H9 (cell line): ENCODE data around the gene CDH18. TPM values are rescaled to one million over a fixed set of nuclear protein-coding genes. Genes with fewer than 3 reads are reported as not detected.

Source experiments
- DNase-seq: peaks from one replicate; pipeline ENCODE4 v3.0.0-alpha.2; 2017
- H2AFZ ChIP-seq: one replicate; pipeline ENCODE4 v1.6.1; 2013; ENCODE audit warnings: mild to moderate bottlenecking, low read length, control low read depth, moderate library complexity
- H2AK5ac ChIP-seq: 2 replicates; pipeline ENCODE4 v1.6.1; 2013; ENCODE audit warnings: low read length, control low read depth, mixed read lengths; ENCODE audit not compliant: insufficient read length
- H2BK120ac ChIP-seq: one replicate; pipeline ENCODE4 v1.6.1; 2013; ENCODE audit warnings: low read depth, mild to moderate bottlenecking, low read length, control low read depth, inconsistent platforms; ENCODE audit not compliant: poor library complexity, severe bottlenecking
- H2BK12ac ChIP-seq: 2 replicates; pipeline ENCODE4 v1.6.1; 2013; ENCODE audit warnings: low read length, control low read depth, mixed read lengths, low read depth; ENCODE audit not compliant: insufficient read length
- H2BK15ac ChIP-seq: 2 replicates; pipeline ENCODE4 v1.6.1; 2013; ENCODE audit warnings: low read depth, low read length, control low read depth
- H2BK20ac ChIP-seq: one replicate; pipeline ENCODE4 v1.6.1; 2013; ENCODE audit warnings: low read depth, mild to moderate bottlenecking, low read length, control low read depth, inconsistent platforms; ENCODE audit not compliant: poor library complexity, severe bottlenecking
- H2BK5ac ChIP-seq: 2 replicates; pipeline ENCODE4 v1.6.1; 2013; ENCODE audit warnings: low read length, control low read depth, mixed read lengths; ENCODE audit not compliant: insufficient read length
- H3K14ac ChIP-seq: 2 replicates; pipeline ENCODE4 v1.6.1; 2013; ENCODE audit warnings: low read length, control low read depth; ENCODE audit not compliant: insufficient read depth
- H3K18ac ChIP-seq: 2 replicates; pipeline ENCODE4 v1.6.1; 2013; ENCODE audit warnings: low read depth, mild to moderate bottlenecking, mixed read lengths, low read length, control low read depth; ENCODE audit not compliant: insufficient read length
- H3K23ac ChIP-seq: 2 replicates; pipeline ENCODE4 v1.6.1; 2013; ENCODE audit warnings: low read length, control low read depth, mixed read lengths, low read depth; ENCODE audit not compliant: insufficient read length
- H3K23me2 ChIP-seq: 2 replicates; pipeline ENCODE4 v1.6.1; 2013; ENCODE audit warnings: low read depth, mild to moderate bottlenecking, mixed read lengths, low read length, control low read depth; ENCODE audit not compliant: insufficient read length, poor library complexity, severe bottlenecking
- H3K27ac ChIP-seq: 2 replicates; pipeline ENCODE4 v1.5.1; 2013; ENCODE audit warnings: low read length, control low read depth, mixed read lengths, low read depth; ENCODE audit not compliant: insufficient read length
- H3K27me3 ChIP-seq: 2 replicates; pipeline ENCODE4 v1.6.1; 2013; ENCODE audit warnings: low read length, control low read depth, inconsistent platforms; ENCODE audit not compliant: insufficient read depth
- H3K4ac ChIP-seq: 2 replicates; pipeline ENCODE4 v1.6.1; 2013; ENCODE audit warnings: low read depth, mild to moderate bottlenecking, control low read depth, inconsistent platforms, low read length, moderate library complexity
- H3K4me1 ChIP-seq: 2 replicates; pipeline ENCODE4 v1.6.1; 2013; ENCODE audit warnings: low read length, control low read depth, inconsistent platforms; ENCODE audit not compliant: insufficient read depth
- H3K4me2 ChIP-seq: 2 replicates; pipeline ENCODE4 v1.6.1; 2013; ENCODE audit warnings: low read length, control low read depth, mixed read lengths; ENCODE audit not compliant: insufficient read length, insufficient read depth
- H3K56ac ChIP-seq: 2 replicates; pipeline ENCODE4 v1.6.1; 2013; ENCODE audit warnings: low read depth, mild to moderate bottlenecking, mixed read lengths, low read length, control low read depth; ENCODE audit not compliant: insufficient read length
- H3K79me1 ChIP-seq: 2 replicates; pipeline ENCODE4 v1.6.1; 2013; ENCODE audit warnings: low read depth, mild to moderate bottlenecking, moderate library complexity, low read length, control low read depth, inconsistent platforms; ENCODE audit not compliant: insufficient read depth, poor library complexity, severe bottlenecking
- H3K79me2 ChIP-seq: 2 replicates; pipeline ENCODE4 v1.6.1; 2013; ENCODE audit warnings: low read length, control low read depth, inconsistent platforms; ENCODE audit not compliant: insufficient read depth
- H3K9ac ChIP-seq: 2 replicates; pipeline ENCODE4 v1.6.1; 2013; ENCODE audit warnings: low read length, control low read depth, mixed read lengths; ENCODE audit not compliant: insufficient read length; ENCODE audit errors: extremely low read depth
- H3K9me3 ChIP-seq: one replicate; pipeline ENCODE4 v1.6.1; 2013; ENCODE audit warnings: low read depth, low read length, inconsistent platforms; ENCODE audit not compliant: control insufficient read depth
- H3T11ph ChIP-seq: one replicate; pipeline ENCODE4 v1.6.1; 2013; ENCODE audit warnings: mild to moderate bottlenecking, low read length, control low read depth, inconsistent platforms
- H4K20me1 ChIP-seq: one replicate; pipeline ENCODE4 v1.6.1; 2013; ENCODE audit not compliant: control insufficient read depth, insufficient read length, insufficient read depth
- H4K5ac ChIP-seq: 2 replicates; pipeline ENCODE4 v1.6.1; 2013; ENCODE audit warnings: low read depth, mild to moderate bottlenecking, mixed read lengths, low read length, control low read depth; ENCODE audit not compliant: insufficient read length
- H4K8ac ChIP-seq: replicated peaks from 2 replicates; pipeline ENCODE4 v1.6.1; 2013; ENCODE audit warnings: low read length, control low read depth, mixed read lengths, low read depth; ENCODE audit not compliant: insufficient read length
- H4K91ac ChIP-seq: 2 replicates; pipeline ENCODE4 v1.6.1; 2013; ENCODE audit warnings: low read depth, mild to moderate bottlenecking, moderate library complexity, mixed read lengths, low read length, control low read depth; ENCODE audit not compliant: insufficient read length
- H3K27ac Mint-ChIP-seq, 3 experiments: 2 replicates in 2 of 3; 3 replicates in 1 of 3; pipeline ENCODE4 v1.8.0; 2020 to 2021; ENCODE audit warnings: mixed read lengths in 3 of 3, mild to moderate bottlenecking in 1 of 3, moderate library complexity in 1 of 3
- H3K27me3 Mint-ChIP-seq: 2 replicates; pipeline ENCODE4 v1.8.0; 2021; ENCODE audit warnings: low read depth, mild to moderate bottlenecking, moderate library complexity, mixed read lengths
- H3K36me3 Mint-ChIP-seq, 3 experiments: 2 replicates in 2 of 3; 3 replicates in 1 of 3; pipeline ENCODE4 v1.8.0; 2020 to 2021; ENCODE audit warnings: low read depth in 3 of 3, mixed read lengths in 3 of 3; ENCODE audit not compliant: insufficient read depth in 1 of 3
- H3K4me1 Mint-ChIP-seq, 2 experiments: 2 replicates each; pipeline ENCODE4 v1.8.0; 2020; ENCODE audit warnings: mixed read lengths in 2 of 2
- H3K4me3 Mint-ChIP-seq, 2 experiments: 2 replicates in 1 of 2; 3 replicates in 1 of 2; pipeline ENCODE4 v1.8.0; 2020 to 2021; ENCODE audit warnings: mild to moderate bottlenecking in 2 of 2, mixed read lengths in 2 of 2, moderate library complexity in 1 of 2
- H3K9me3 Mint-ChIP-seq, 2 experiments: 2 replicates in 1 of 2; 3 replicates in 1 of 2; pipeline ENCODE4 v1.8.0; 2020; ENCODE audit warnings: mild to moderate bottlenecking in 2 of 2, mixed read lengths in 2 of 2, moderate library complexity in 1 of 2
- CTCF ChIP-seq: fragments of 200-600 bp; sonication (generic); conservative IDR thresholded peaks from 3 replicates; pipeline ENCODE4 v1.8.0; 2021; ENCODE audit warnings: antibody characterized with exemption, mild to moderate bottlenecking
- WGBS: extraction: QIAGEN DNeasy Blood & Tissue Kit; methylation state at CpG from one replicate; pipeline ENCODE4 v1.1.7; 2013; ENCODE audit warnings: missing lambda C conversion rate, low lambda C conversion rate, mixed read lengths; ENCODE audit not compliant: insufficient read length; ENCODE audit errors: extremely low coverage; 5-methylcytosine and 5-hydroxymethylcytosine counted together
- total RNA-seq: library from RNA; stranded (reverse); gene quantifications from 2 replicates; pipeline ENCODE4 v1.2.1, GENCODE V29; 2021

CDH18 gene
- total RNA-seq, 1 experiment from 2014 or later, result not detected

- Mint-ChIP-seq H3K27me3 (no peaks in the 10 kb centered on the region), H3K9me3 (no peaks in the 10 kb centered on the region), H3K36me3 (no peaks in the 10 kb centered on the region), H3K4me1 (peaks cover 5 to 9% of the 10 kb centered on the region in 2 experiments), H3K27ac (no peak overlapping the region), H3K4me3 (no peak overlapping the region)
- Histone ChIP-seq H2BK120ac (no peak overlapping the region), H3K9ac (no peak overlapping the region), H4K20me1 (no peaks in the 10 kb centered on the region), H3K18ac (no peak overlapping the region), H2BK15ac (no peak overlapping the region), H2AK5ac (no peak overlapping the region), H2BK5ac (no peak overlapping the region), H2BK20ac (no peak overlapping the region), H3K4me2 (no peak overlapping the region), H4K5ac (no peak overlapping the region), H3T11ph (no peak overlapping the region), H2BK12ac (no peak overlapping the region), H3K79me2 (no peaks in the 10 kb centered on the region), H3K4ac (no peak overlapping the region), H3K9me3 (no peaks in the 10 kb centered on the region), H3K27me3 (no peaks in the 10 kb centered on the region), H3K23ac (no peak overlapping the region), H3K23me2 (no peaks in the 10 kb centered on the region), H3K14ac (no peak overlapping the region), H4K91ac (no peak overlapping the region), H4K8ac (no peak overlapping the region), H3K27ac (no peak overlapping the region), H2AFZ (no peak overlapping the region), H3K4me1 (no peaks in the 10 kb centered on the region; the same call in 1 of the 2 replicates), H3K79me1 (no peaks in the 10 kb centered on the region), H3K56ac (no peak overlapping the region)
- no CpG with 5 or more reads among the region's 5 CpGs for WGBS
- TF ChIP-seq CTCF, result no peak
- no peak for DNase-seq
Observed at GRCh38 chr5:19903611-19904010, 84.4 kb downstream of the CDH18 start.
